Endothelial cell of umbilical vein (primary cell): ENCODE results near the gene CIAO3.

ENCODE experiments used
- FOS ChIP-seq: IDR thresholded peaks from 2 replicates; pipeline ENCODE4 v1.6.1; 2011; ENCODE audit warnings: mild to moderate bottlenecking, low read length, moderate library complexity, borderline replicate concordance; ENCODE audit not compliant: insufficient read depth
- GATA2 ChIP-seq: IDR thresholded peaks from 2 replicates; pipeline ENCODE4 v1.7.0; 2011; ENCODE audit warnings: low read depth, mild to moderate bottlenecking, moderate library complexity, mixed read lengths, low read length; ENCODE audit not compliant: insufficient read length, insufficient read depth
- POLR2A ChIP-seq: IDR thresholded peaks from 2 replicates; pipeline ENCODE4 v1.6.1; 2012; ENCODE audit warnings: low read depth, mild to moderate bottlenecking, control low read depth, low read length
- POLR2AphosphoS5 ChIP-seq: IDR thresholded peaks from 2 replicates; pipeline ENCODE4 v1.6.1; 2012; ENCODE audit warnings: low read depth, mild to moderate bottlenecking, control low read depth, low read length, moderate library complexity; ENCODE audit not compliant: insufficient read depth
- TF ChIP-seq, protein P1 (sequence below), 2 donors: IDR thresholded peaks; 1 replicate in 1 of 2; 2 replicates in 1 of 2; pipeline ENCODE4 v1.5.1; 2011; ENCODE audit warnings: low read length in 2 of 2, mild to moderate bottlenecking in 2 of 2, moderate library complexity in 2 of 2, control low read depth in 1 of 2, inconsistent platforms in 1 of 2, low read depth in 1 of 2; ENCODE audit not compliant: insufficient read depth in 1 of 2; ENCODE audit errors: extremely low read depth in 1 of 2

- no peak for TF ChIP-seq POLR2AphosphoS5
- no peak for TF ChIP-seq POLR2A
- TF ChIP-seq, protein P1, sequence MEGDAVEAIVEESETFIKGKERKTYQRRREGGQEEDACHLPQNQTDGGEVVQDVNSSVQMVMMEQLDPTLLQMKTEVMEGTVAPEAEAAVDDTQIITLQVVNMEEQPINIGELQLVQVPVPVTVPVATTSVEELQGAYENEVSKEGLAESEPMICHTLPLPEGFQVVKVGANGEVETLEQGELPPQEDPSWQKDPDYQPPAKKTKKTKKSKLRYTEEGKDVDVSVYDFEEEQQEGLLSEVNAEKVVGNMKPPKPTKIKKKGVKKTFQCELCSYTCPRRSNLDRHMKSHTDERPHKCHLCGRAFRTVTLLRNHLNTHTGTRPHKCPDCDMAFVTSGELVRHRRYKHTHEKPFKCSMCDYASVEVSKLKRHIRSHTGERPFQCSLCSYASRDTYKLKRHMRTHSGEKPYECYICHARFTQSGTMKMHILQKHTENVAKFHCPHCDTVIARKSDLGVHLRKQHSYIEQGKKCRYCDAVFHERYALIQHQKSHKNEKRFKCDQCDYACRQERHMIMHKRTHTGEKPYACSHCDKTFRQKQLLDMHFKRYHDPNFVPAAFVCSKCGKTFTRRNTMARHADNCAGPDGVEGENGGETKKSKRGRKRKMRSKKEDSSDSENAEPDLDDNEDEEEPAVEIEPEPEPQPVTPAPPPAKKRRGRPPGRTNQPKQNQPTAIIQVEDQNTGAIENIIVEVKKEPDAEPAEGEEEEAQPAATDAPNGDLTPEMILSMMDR (IDR thresholded peaks at IDR 0.05; ENCODE audit: extremely low read depth in 1 of 2, insufficient read depth in 1 of 2, low read depth in 1 of 2, low read length in 2 of 2), result no peak
- no peak for TF ChIP-seq FOS
- TF ChIP-seq GATA2, result no peak
These were observed 38.8 kb upstream of the CIAO3 start for GRCh38 chr16:779561-779960.
